Measurements from ENCODE around the gene SNX15.

Gene SNX15

GRCh38 chr11:65078786-65079342, 51.6 kb downstream of the SNX15 start:
- Mint-ChIP-seq H3K36me3 (ENCODE audit: low read depth) (peaks cover 74% of the 10 kb centered on the region), H3K4me1 (ENCODE audit: low read depth) (peaks cover 54% of the 10 kb centered on the region), H3K4me3 (no peak overlapping the region), H3K9me3 (no peaks in the 10 kb centered on the region), H3K27me3 (no peaks in the 10 kb centered on the region), H3K27ac (peak overlapping the region; percentile 65)

DNA sequence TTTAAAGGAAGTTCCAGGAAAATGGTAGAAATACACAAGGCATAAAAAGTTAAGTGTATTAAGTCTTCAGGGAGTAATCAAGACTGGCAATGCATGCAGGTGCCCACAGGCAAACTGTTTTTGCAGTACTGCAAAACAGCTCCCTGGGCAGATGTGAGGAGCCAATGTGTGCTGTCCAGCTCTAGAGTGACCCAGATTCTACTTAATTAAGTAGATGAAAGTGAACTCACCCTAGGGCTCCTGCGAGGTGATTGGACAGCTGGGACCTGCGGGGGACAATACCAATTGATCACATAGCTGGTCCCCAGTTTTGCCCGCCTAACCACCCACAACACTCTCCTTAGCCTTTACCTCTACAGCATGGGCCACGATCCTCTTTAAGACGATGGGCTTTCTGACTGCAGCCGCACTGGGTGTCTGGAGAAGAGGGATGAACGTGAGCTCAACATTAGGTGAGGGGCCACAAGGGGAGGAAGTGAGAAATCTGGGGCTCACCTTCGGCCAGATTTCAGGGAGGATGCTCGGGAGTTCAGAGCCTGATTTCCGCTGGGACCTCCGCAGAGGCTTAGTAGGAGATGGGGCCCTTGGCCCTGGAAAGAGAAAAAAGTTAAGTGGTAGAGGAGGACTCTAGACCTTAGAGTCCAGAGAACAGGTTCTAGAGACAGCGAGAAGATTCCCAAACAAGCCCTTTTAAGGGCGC, 56.0 kb downstream of the SNX15 start:
- H3K36me3 Mint-ChIP-seq (ENCODE audit: low read depth) = peaks cover 60% of the 10 kb centered on the region
- no peaks in the 10 kb centered on the region for H3K9me3 Mint-ChIP-seq
- H3K4me3 Mint-ChIP-seq = peak overlapping the region; percentile 99
- peaks cover 66% of the 10 kb centered on the region for H3K4me1 Mint-ChIP-seq (ENCODE audit: low read depth)
- peak overlapping the region; percentile 95 for H3K27ac Mint-ChIP-seq
- H3K27me3 Mint-ChIP-seq = no peaks in the 10 kb centered on the region

DNA sequence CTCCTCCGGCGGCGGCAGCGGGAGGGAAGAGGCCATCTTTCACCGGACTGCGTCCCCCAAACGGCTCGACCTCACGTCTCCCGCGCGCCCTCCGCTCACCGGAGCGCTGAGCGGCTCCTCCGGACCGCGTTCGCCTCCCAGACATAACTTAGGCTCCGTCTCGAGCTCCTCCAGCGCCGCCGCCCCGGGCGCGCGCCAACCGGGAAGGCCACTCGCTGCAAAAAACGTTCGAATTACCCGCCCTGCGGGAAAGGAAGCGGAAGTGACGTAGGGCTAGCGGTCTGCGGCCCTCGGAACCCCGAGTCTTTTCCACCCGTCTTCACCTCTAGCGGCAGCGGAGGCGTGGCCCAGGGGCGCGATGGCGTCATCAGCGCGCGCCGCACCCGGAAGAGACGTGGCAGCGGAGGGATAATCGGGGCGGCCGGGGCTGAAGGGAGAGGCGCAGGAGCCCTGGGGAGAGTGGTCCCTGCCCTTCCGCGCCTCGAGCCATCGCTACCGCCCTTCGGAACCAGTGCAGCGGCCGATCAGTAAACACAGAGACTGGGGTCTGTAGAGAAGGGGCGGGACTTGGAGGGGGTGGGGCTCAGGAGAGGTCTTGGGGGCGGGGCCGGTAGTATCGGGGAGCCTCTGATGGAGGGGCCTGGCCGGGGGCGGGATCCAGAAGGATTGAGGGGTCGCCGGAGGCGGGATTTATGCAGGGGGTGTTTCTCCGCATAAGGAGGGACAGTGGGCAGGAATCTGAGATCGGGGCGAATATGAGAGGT, 56.8 kb downstream of the SNX15 start, which contains the start of the genes CDCA5 and ZFPL1:
Gene CDCA5 (minus strand): TSS at position 207 of the 764 bp plus-strand sequence. CDS start 62 bp downstream, at position 145.
Gene ZFPL1 (plus strand): TSS at position 389 of the 764 bp plus-strand sequence. CDS start 477 bp downstream, outside the sequence.
- no peaks in the 10 kb centered on the region for H3K9me3 Mint-ChIP-seq
- H3K36me3 Mint-ChIP-seq (ENCODE audit: low read depth) = peaks cover 60% of the 10 kb centered on the region
- peaks cover 59% of the 10 kb centered on the region for H3K4me1 Mint-ChIP-seq (ENCODE audit: low read depth)
- peak within 1 kb of the TSS; percentile 99 for H3K4me3 Mint-ChIP-seq
- H3K27me3 Mint-ChIP-seq = no peaks in the 10 kb centered on the region
- peak within 1 kb of the TSS; percentile 95 for H3K27ac Mint-ChIP-seq

DNA sequence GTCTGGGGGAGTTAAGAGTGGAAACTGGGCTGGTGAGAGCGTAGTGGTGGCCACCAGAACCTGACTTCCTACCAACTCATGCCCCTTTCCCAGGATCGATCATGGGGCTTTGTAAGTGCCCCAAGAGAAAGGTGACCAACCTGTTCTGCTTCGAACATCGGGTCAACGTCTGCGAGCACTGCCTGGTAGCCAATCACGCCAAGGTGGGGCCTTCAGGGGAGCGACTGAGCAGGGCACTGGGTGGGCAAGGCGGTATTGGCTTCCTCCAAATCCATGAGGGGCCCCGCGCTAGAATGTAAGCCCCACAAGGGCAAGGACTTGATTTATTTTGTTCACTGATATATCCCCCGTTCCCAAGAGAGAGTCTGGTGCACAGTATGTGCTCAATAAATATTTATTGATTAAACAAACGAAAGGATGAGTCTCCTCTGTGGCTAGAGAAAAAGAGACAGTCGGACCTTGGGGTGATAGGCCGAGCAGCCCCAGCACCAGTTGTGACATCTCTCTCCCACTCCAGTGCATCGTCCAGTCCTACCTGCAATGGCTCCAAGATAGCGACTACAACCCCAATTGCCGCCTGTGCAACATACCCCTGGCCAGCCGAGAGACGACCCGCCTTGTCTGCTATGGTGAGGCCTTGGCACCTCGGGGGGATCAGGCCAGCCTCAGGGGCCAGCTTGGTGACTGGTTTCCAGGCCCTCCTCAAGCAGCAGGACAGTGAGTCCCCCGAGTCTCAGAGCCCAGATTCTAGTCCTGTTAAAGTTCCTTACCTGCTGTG, 57.5 kb downstream of the SNX15 start:
- Mint-ChIP-seq H3K27me3 (no peaks in the 10 kb centered on the region), H3K4me1 (ENCODE audit: low read depth) (peaks cover 55% of the 10 kb centered on the region), H3K36me3 (ENCODE audit: low read depth) (peaks cover 57% of the 10 kb centered on the region), H3K27ac (peak overlapping the region; percentile 95), H3K4me3 (peak overlapping the region; percentile 99), H3K9me3 (no peaks in the 10 kb centered on the region)

DNA sequence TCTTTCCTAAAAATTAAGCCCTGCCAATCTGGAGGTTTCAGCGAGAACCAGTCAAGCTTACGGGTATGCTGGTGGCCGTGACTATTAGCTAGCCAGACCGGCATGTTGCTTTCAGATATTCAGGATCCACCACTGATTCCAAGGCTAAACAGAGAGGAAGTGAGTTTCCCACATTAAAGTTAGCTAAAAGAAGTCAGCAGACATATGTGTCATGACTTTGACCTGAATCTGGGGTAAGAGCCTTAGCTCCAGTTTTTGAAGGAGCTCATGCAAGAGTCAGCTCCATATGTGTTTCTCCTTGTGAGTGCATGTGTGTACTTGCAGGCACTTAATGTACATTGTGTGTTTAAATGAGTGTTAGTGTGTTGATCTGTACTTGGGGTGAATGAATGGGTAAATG, 58.2 kb downstream of the SNX15 start:
- peak overlapping the region; percentile 95 for H3K27ac Mint-ChIP-seq
- H3K4me3 Mint-ChIP-seq = peak overlapping the region; percentile 99
- no peaks in the 10 kb centered on the region for H3K27me3 Mint-ChIP-seq
- no peaks in the 10 kb centered on the region for H3K9me3 Mint-ChIP-seq
- peaks cover 51% of the 10 kb centered on the region for H3K4me1 Mint-ChIP-seq (ENCODE audit: low read depth)
- peaks cover 53% of the 10 kb centered on the region for H3K36me3 Mint-ChIP-seq (ENCODE audit: low read depth)

DNA sequence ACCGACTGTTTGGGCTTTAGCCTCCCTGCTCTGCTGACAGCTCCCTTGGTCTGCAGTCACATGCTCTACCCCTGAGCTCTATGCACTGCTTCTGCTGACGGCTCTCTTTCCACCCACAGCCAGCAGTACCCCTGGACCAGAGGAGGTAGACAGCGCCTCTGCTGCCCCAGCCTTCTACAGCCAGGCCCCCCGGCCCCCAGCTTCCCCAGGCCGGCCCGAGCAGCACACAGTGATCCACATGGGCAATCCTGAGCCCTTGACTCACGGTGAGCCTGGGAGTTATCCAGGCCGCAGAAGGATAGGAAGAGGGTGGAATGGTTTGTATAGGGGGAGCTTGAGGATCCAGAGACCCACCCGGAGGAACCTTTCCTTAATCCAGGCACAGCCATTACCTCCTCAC, 59.6 kb downstream of the SNX15 start:
- no peak overlapping the region for H3K4me3 Mint-ChIP-seq
- no peak overlapping the region for H3K27ac Mint-ChIP-seq
- peaks cover 38% of the 10 kb centered on the region for H3K4me1 Mint-ChIP-seq (ENCODE audit: low read depth)
- H3K9me3 Mint-ChIP-seq = no peaks in the 10 kb centered on the region
- H3K27me3 Mint-ChIP-seq = no peaks in the 10 kb centered on the region
- H3K36me3 Mint-ChIP-seq (ENCODE audit: low read depth) = peaks cover 40% of the 10 kb centered on the region

GRCh38 chr11:65087216-65087615, 60.0 kb downstream of the SNX15 start:
- no peaks in the 10 kb centered on the region for H3K9me3 Mint-ChIP-seq
- peaks cover 36% of the 10 kb centered on the region for H3K36me3 Mint-ChIP-seq (ENCODE audit: low read depth)
- no peak overlapping the region for H3K27ac Mint-ChIP-seq
- no peak overlapping the region for H3K4me3 Mint-ChIP-seq
- H3K27me3 Mint-ChIP-seq = no peaks in the 10 kb centered on the region
- peaks cover 34% of the 10 kb centered on the region for H3K4me1 Mint-ChIP-seq (ENCODE audit: low read depth)

GRCh38 chr11:65087827-65088226, 60.6 kb downstream of the SNX15 start:
- Mint-ChIP-seq H3K27ac (no peak overlapping the region), H3K4me1 (ENCODE audit: low read depth) (peaks cover 28% of the 10 kb centered on the region), H3K27me3 (no peaks in the 10 kb centered on the region), H3K9me3 (no peaks in the 10 kb centered on the region), H3K4me3 (no peak overlapping the region), H3K36me3 (ENCODE audit: low read depth) (peaks cover 29% of the 10 kb centered on the region)

GRCh38 chr11:65089621-65090020, 62.4 kb downstream of the SNX15 start:
- Mint-ChIP-seq H3K9me3 (no peaks in the 10 kb centered on the region), H3K4me1 (ENCODE audit: low read depth) (peaks cover 12% of the 10 kb centered on the region), H3K27me3 (no peaks in the 10 kb centered on the region), H3K36me3 (ENCODE audit: low read depth) (peaks cover 22% of the 10 kb centered on the region), H3K27ac (no peak overlapping the region), H3K4me3 (no peak overlapping the region)

Data from stimulated activated naive CD8-positive, alpha-beta T cell treated with anti-CD3 and anti-CD28 coated beads, Interleukin-15, Interleukin-2, amounts not matched to agents 100 ng/mL and 50 ng/mL, for 24 hours (primary cell).